ENCODE results near the gene GFI1.
A peak's percentile ranks its signal among the peaks of the same experiment; 100 is the strongest.

Gene GFI1

GRCh38 chr1:92487078-92487605, 417 bp upstream of the GFI1 start:
- DNase-seq (ENCODE audit: low read depth), result no peak

- peak; percentile 77 for DNase-seq (ENCODE audit: low read depth)
Measured at GRCh38 chr1:92485381-92486250, 1.1 kb downstream of the GFI1 start.

- peak; percentile 64 for DNase-seq (ENCODE audit: low read depth)
Measured at GRCh38 chr1:92484472-92485380, 2.0 kb downstream of the GFI1 start.

GRCh38 chr1:92483610-92484471, 2.9 kb downstream of the GFI1 start:
- peak; percentile 36 for DNase-seq (ENCODE audit: low read depth)

GRCh38 chr1:92482665-92483609, 3.8 kb downstream of the GFI1 start:
- DNase-seq (ENCODE audit: low read depth), result no peak

GRCh38 chr1:92481971-92482664, 4.6 kb downstream of the GFI1 start:
- DNase-seq (ENCODE audit: low read depth), result no peak

- DNase-seq (ENCODE audit: low read depth), result no peak
Measured at GRCh38 chr1:92481599-92481925, 5.2 kb downstream of the GFI1 start.

GRCh38 chr1:92480813-92481598, 5.7 kb downstream of the GFI1 start:
- DNase-seq (ENCODE audit: low read depth), result no peak

- no peak for DNase-seq (ENCODE audit: low read depth)
Measured at GRCh38 chr1:92480200-92480812, 6.4 kb downstream of the GFI1 start.

- no peak for DNase-seq (ENCODE audit: low read depth)
Measured at GRCh38 chr1:92479587-92479986, 7.1 kb downstream of the GFI1 start.

GRCh38 chr1:92478393-92478792, 8.3 kb downstream of the GFI1 start:
- no peak for DNase-seq (ENCODE audit: low read depth)

GRCh38 chr1:92476071-92476631, 10.6 kb downstream of the GFI1 start:
- peak; percentile 50 for DNase-seq (ENCODE audit: low read depth)

GRCh38 chr1:92475029-92475428, 11.7 kb downstream of the GFI1 start:
- no peak for DNase-seq (ENCODE audit: low read depth)

- DNase-seq (ENCODE audit: low read depth), result no peak
Measured at GRCh38 chr1:92473781-92474495, 12.8 kb downstream of the GFI1 start.

GRCh38 chr1:92470216-92470615, 16.5 kb downstream of the GFI1 start:
- no peak for DNase-seq (ENCODE audit: low read depth)

GRCh38 chr1:92466683-92467352, 19.9 kb downstream of the GFI1 start:
- no peak for DNase-seq (ENCODE audit: low read depth)

- no peak for DNase-seq (ENCODE audit: low read depth)
Measured at GRCh38 chr1:92465256-92465647, 21.5 kb downstream of the GFI1 start.
